H1 (cell line): ENCODE measurements around the gene TRIM44.

ENCODE experiments used
- SP1 ChIP-seq: IDR thresholded peaks from 2 replicates; pipeline ENCODE4 v1.6.1; 2011; ENCODE audit warnings: low read depth, low read length
- YY1 ChIP-seq: IDR thresholded peaks from 2 replicates; pipeline ENCODE4 v1.6.1; 2011; ENCODE audit warnings: low read depth, mild to moderate bottlenecking, low read length
- TF ChIP-seq, protein P1 (sequence below), 3 experiments: IDR thresholded peaks; 1 replicate in 2 of 3; 2 replicates in 1 of 3; pipeline versions ENCODE4 v1.5.1 to v1.6.1; 2011; ENCODE audit warnings: low read length in 3 of 3, mild to moderate bottlenecking in 3 of 3, inconsistent platforms in 2 of 3, low read depth in 1 of 3, moderate library complexity in 1 of 3; ENCODE audit not compliant: insufficient read depth in 1 of 3; ENCODE audit errors: control extremely low read depth in 1 of 3

DNA sequence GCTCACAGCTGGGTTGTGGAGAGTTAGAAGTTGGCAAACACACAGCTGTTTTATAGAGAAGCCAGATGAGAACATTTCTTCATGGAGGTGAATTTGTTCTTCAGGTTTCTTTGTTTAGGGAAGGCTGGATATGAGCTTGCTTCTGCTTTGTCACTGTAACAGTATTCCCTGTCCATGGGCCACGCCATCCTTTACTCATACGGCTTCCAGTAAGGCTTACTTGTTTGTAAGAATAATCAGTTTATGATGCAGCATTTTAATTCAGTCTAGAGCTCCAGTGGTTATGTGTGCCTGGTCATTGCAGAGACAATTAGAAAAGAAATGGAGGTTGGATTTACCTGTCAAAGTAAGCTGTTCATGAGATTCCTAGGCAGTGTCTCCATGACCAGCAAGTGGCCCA is 131.8 kb downstream of the TRIM44 start:
- TF ChIP-seq YY1 (no peak), SP1 (no peak)
- TF ChIP-seq, protein P1, sequence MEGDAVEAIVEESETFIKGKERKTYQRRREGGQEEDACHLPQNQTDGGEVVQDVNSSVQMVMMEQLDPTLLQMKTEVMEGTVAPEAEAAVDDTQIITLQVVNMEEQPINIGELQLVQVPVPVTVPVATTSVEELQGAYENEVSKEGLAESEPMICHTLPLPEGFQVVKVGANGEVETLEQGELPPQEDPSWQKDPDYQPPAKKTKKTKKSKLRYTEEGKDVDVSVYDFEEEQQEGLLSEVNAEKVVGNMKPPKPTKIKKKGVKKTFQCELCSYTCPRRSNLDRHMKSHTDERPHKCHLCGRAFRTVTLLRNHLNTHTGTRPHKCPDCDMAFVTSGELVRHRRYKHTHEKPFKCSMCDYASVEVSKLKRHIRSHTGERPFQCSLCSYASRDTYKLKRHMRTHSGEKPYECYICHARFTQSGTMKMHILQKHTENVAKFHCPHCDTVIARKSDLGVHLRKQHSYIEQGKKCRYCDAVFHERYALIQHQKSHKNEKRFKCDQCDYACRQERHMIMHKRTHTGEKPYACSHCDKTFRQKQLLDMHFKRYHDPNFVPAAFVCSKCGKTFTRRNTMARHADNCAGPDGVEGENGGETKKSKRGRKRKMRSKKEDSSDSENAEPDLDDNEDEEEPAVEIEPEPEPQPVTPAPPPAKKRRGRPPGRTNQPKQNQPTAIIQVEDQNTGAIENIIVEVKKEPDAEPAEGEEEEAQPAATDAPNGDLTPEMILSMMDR (IDR thresholded peaks at IDR 0.05; ENCODE audit: control extremely low read depth in 1 of 3, insufficient read depth in 1 of 3, low read depth in 1 of 3, low read length in 3 of 3): no peak
